Hepatocyte (in vitro differentiated cells): ENCODE data around the gene STAB2. TPM values are rescaled to one million over a fixed set of nuclear protein-coding genes. Genes with fewer than 3 reads are reported as not detected.

ENCODE experiments used
- DNase-seq: peaks from one replicate; pipeline ENCODE4 v3.0.0-alpha.2; 2016; ENCODE audit warnings: low spot score
- H2AFZ ChIP-seq: fragments of 200-600 bp; sonication (generic); 2 replicates; pipeline ENCODE4 v1.6.0; 2016; ENCODE audit warnings: antibody characterized with exemption, mild to moderate bottlenecking
- H3K27ac ChIP-seq: fragments of 200-600 bp; sonication (generic); 2 replicates; pipeline ENCODE4 v1.5.1; 2016; ENCODE audit warnings: mild to moderate bottlenecking
- H3K27me3 ChIP-seq: fragments of 200-600 bp; sonication (generic); 2 replicates; pipeline ENCODE4 v1.6.1; 2016
- H3K36me3 ChIP-seq: fragments of 200-600 bp; sonication (generic); replicated peaks from 2 replicates; pipeline ENCODE4 v1.5.1; 2016; ENCODE audit warnings: low read depth; ENCODE audit not compliant: insufficient read depth
- H3K4me1 ChIP-seq: fragments of 200-600 bp; sonication (generic); 2 replicates; pipeline ENCODE4 v1.5.1; 2016; ENCODE audit warnings: mild to moderate bottlenecking, moderate library complexity; ENCODE audit not compliant: insufficient read depth
- H3K4me2 ChIP-seq: fragments of 200-600 bp; sonication (generic); 2 replicates; pipeline ENCODE4 v1.6.0; 2016
- H3K4me3 ChIP-seq: fragments of 200-600 bp; sonication (generic); 2 replicates; pipeline ENCODE4 v1.5.1; 2016; ENCODE audit warnings: mild to moderate bottlenecking
- H3K79me2 ChIP-seq: fragments of 200-600 bp; sonication (generic); 2 replicates; pipeline ENCODE4 v1.6.0; 2017; ENCODE audit warnings: mild to moderate bottlenecking
- H3K9me2 ChIP-seq: fragments of 200-600 bp; sonication (generic); replicated peaks from 2 replicates; pipeline ENCODE4 v1.6.0; 2017; ENCODE audit warnings: mild to moderate bottlenecking; ENCODE audit not compliant: insufficient read depth
- H3K9me3 ChIP-seq: fragments of 200-600 bp; sonication (generic); 2 replicates; pipeline ENCODE4 v1.5.1; 2016; ENCODE audit warnings: low read depth, mild to moderate bottlenecking
- H4K20me1 ChIP-seq: fragments of 200-600 bp; sonication (generic); 2 replicates; pipeline ENCODE4 v1.6.0; 2016; ENCODE audit warnings: mild to moderate bottlenecking; ENCODE audit not compliant: insufficient read depth, poor library complexity, severe bottlenecking
- EZH2 ChIP-seq: fragments of 200-600 bp; sonication (generic); IDR thresholded peaks from 2 replicates; pipeline ENCODE4 v1.6.1; 2016; ENCODE audit warnings: antibody characterized with exemption, mild to moderate bottlenecking, borderline replicate concordance
- EZH2phosphoT487 ChIP-seq: fragments of 200-600 bp; sonication (generic); IDR thresholded peaks from one replicate; pipeline ENCODE4 v1.6.1; 2018; ENCODE audit warnings: antibody characterized with exemption, mild to moderate bottlenecking, low read depth, moderate library complexity; ENCODE audit not compliant: unreplicated experiment, severe bottlenecking
- WGBS: methylation state at CpG from one replicate; pipeline ENCODE4 v1.1.6; 2016; ENCODE audit warnings: low lambda C conversion rate; ENCODE audit errors: missing lambda C conversion rate; 5-methylcytosine and 5-hydroxymethylcytosine counted together
- polyA plus RNA-seq: library from polyadenylated mRNA; unstranded; fragments of >200 nt; fragmentation: Nextera tagmentation; extraction: Ambion mirVana; gene quantifications from 2 replicates; pipeline ENCODE4 v1.2.1, GENCODE V29; 2016
- total RNA-seq: library from RNA; depleted of rRNA; stranded (reverse); fragments of >200 nt; gene quantifications from 2 replicates; pipeline ENCODE4 v1.2.3, GENCODE V29; 2014
- TF ChIP-seq, protein P1 (sequence below): fragments of 200-600 bp; sonication (generic); IDR thresholded peaks from 2 replicates; pipeline ENCODE4 v1.5.1; 2016; ENCODE audit warnings: antibody characterized with exemption, mild to moderate bottlenecking; ENCODE audit not compliant: poor library complexity

Gene STAB2
- total and polyA plus RNA-seq, 2 experiments from 2014 or later, result not detected

DNA sequence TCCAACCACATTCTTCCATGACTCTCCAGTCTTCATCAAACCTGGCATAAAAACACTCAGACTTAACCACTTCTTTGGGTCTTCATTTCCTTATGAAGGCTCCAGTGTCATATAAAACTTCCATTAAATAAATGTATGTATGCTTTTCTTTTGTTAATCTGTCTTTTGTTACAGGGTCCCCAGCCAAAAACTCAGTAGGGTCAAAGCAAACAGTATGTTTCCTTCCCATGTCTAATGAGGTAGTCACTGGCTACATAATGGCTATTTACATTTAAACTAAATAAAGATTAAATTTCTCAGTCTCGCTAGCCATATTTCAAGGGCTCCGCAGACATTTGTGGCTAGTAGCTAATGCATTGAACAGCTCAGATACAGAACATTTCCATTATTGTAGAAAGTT, 40.1 kb upstream of the STAB2 start:
- Histone ChIP-seq H2AFZ (no peak overlapping the region), H3K4me2 (no peak overlapping the region), H3K4me1 (no peaks in the 10 kb centered on the region), H3K9me2 (no peaks in the 10 kb centered on the region), H3K79me2 (no peaks in the 10 kb centered on the region), H4K20me1 (no peaks in the 10 kb centered on the region), H3K27me3 (peaks cover 3% of the 10 kb centered on the region), H3K36me3 (no peaks in the 10 kb centered on the region), H3K27ac (no peak overlapping the region), H3K4me3 (no peak overlapping the region), H3K9me3 (no peaks in the 10 kb centered on the region)
- TF ChIP-seq EZH2, result no peak
- DNase-seq, result no peak
- WGBS, result 90% methylated on average over 2 of the region's 2 CpGs

DNA sequence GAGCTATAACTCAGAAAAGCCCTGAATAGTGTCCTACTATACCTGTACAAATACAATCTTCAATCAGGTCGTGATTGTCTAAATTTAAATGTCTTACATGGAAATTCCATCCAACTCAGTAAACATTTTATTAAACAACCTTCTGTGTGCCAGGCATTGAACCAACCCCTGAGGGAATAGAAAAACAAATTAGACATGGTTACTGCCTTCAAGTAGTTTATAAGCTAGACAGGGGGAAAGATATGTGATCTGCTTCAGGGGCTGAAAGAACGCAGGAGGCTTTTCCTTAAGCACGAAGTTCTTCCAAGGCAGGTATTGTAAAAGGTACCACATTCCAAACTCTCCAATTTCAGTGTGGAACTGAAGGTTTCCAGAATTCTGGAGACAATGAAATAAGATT, 39.7 kb upstream of the STAB2 start:
- Histone ChIP-seq H3K27me3 (peaks cover 3% of the 10 kb centered on the region), H3K4me1 (no peaks in the 10 kb centered on the region), H3K36me3 (no peaks in the 10 kb centered on the region), H4K20me1 (no peaks in the 10 kb centered on the region), H2AFZ (no peak overlapping the region), H3K79me2 (no peaks in the 10 kb centered on the region), H3K4me3 (no peak overlapping the region), H3K4me2 (no peak overlapping the region), H3K9me2 (no peaks in the 10 kb centered on the region), H3K9me3 (no peaks in the 10 kb centered on the region), H3K27ac (no peak overlapping the region)
- 62% methylated on average over 3 of the region's 3 CpGs for WGBS
- TF ChIP-seq, protein P1, sequence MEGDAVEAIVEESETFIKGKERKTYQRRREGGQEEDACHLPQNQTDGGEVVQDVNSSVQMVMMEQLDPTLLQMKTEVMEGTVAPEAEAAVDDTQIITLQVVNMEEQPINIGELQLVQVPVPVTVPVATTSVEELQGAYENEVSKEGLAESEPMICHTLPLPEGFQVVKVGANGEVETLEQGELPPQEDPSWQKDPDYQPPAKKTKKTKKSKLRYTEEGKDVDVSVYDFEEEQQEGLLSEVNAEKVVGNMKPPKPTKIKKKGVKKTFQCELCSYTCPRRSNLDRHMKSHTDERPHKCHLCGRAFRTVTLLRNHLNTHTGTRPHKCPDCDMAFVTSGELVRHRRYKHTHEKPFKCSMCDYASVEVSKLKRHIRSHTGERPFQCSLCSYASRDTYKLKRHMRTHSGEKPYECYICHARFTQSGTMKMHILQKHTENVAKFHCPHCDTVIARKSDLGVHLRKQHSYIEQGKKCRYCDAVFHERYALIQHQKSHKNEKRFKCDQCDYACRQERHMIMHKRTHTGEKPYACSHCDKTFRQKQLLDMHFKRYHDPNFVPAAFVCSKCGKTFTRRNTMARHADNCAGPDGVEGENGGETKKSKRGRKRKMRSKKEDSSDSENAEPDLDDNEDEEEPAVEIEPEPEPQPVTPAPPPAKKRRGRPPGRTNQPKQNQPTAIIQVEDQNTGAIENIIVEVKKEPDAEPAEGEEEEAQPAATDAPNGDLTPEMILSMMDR, result no peak
- no peak for TF ChIP-seq EZH2phosphoT487
- no peak for TF ChIP-seq EZH2
- DNase-seq, result no peak

DNA sequence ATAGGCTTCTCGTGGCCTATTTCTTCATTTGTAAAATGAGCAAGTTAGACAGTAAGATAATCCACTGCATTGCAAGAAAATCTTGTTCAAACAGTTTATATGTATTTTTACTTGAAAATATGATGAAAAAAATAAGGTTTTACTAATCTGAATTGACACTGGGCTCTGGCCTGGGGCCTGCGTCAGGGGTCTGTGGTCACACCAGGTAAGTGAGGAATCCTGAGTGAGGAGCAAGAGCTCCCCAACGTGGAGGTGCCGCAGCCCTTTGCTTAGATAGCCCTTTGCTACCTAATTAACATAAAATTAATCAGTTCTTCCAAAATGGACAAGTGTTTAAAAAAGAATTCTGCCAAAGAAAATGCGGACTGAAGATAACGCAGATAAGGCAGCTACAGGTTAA, 39.1 kb upstream of the STAB2 start:
- no peak overlapping the region for H2AFZ ChIP-seq
- TF ChIP-seq, protein P1, result no peak
- TF ChIP-seq EZH2 (no peak), EZH2phosphoT487 (no peak)
- no peaks in the 10 kb centered on the region for H3K36me3 ChIP-seq
- no peak overlapping the region for H3K4me2 ChIP-seq
- whole genome bisulfite sequencing, result 62% methylated on average over 6 of the region's 6 CpGs
- H3K9me3 ChIP-seq, result no peaks in the 10 kb centered on the region
- H3K4me1 ChIP-seq, result no peaks in the 10 kb centered on the region
- no peak for DNase-seq
- no peaks in the 10 kb centered on the region for H4K20me1 ChIP-seq
- H3K79me2 ChIP-seq, result no peaks in the 10 kb centered on the region
- no peak overlapping the region for H3K27ac ChIP-seq
- H3K27me3 ChIP-seq, result peaks cover 3% of the 10 kb centered on the region
- no peak overlapping the region for H3K4me3 ChIP-seq
- H3K9me2 ChIP-seq, result no peaks in the 10 kb centered on the region

DNA sequence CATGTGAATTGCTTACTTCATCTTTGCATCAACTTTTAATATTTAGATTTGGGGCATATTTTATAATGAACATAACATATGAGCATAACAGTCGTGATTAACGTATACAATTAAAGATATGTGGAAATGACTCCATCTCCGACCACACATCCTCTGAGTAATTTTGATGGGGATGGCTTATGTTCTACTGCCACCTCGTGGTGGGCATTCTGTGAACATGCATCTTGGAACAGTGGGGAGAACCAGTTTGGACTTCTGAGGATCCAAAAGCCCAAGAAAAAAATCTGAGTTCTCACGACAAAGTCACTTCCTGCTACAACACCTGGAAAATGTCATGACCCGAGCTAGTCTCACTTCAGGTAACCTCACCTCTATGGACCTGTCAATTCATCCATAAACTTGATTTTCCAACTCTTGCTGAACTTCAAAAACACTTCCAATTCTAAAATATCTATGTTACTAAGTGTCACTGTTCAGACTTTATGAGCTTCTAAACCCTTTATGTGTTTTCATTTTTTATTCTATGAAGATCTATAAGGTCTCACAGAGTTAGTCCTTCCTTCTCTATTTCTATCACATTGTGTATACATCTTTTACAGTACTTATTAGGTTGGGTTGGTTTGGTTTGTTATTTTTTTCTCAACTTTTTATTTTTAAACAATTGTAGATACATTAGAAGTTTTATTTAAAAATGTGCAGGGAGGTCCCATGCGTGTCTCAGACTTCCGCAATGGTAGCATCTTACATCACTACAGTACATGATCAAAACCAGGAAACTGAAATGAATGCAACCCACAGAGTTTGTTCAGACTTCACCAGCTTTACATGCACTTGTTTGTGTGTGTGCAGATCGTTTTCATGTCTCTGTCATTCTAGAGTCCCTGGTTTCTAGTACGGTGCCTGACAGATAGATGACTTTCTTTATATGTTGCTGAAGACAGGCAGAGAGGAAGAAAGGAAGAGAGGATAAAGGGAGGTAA, 38.2 kb upstream of the STAB2 start:
- no peak overlapping the region for H3K4me2 ChIP-seq
- no peaks in the 10 kb centered on the region for H3K9me2 ChIP-seq
- H3K27me3 ChIP-seq, result peaks cover 3% of the 10 kb centered on the region
- H3K4me1 ChIP-seq, result no peaks in the 10 kb centered on the region
- H3K79me2 ChIP-seq, result no peaks in the 10 kb centered on the region
- TF ChIP-seq, protein P1, result peak; percentile 95
- TF ChIP-seq EZH2 (no peak), EZH2phosphoT487 (no peak)
- DNase-seq, result peak; percentile 75
- H3K27ac ChIP-seq, result no peak overlapping the region
- no peaks in the 10 kb centered on the region for H3K9me3 ChIP-seq
- no peak overlapping the region for H3K4me3 ChIP-seq
- no peaks in the 10 kb centered on the region for H4K20me1 ChIP-seq
- H3K36me3 ChIP-seq, result no peaks in the 10 kb centered on the region
- no peak overlapping the region for H2AFZ ChIP-seq
- 29% methylated on average over 10 of the region's 10 CpGs for WGBS
